Measurements from ENCODE around the gene SKAP1.
A peak's percentile ranks its signal among the peaks of the same experiment; 100 is the strongest.

SKAP1 gene

GRCh38 chr17:48472411-48473281, 42.6 kb upstream of the SKAP1 start:
- H4K8ac ChIP-seq (ENCODE audit: low read depth, low read length): no peak overlapping the region
- no peak for DNase-seq (ENCODE audit: low spot score)
- peak overlapping the region; percentile 76 for H3K18ac ChIP-seq (ENCODE audit: low read length)
- H3K79me1 ChIP-seq (ENCODE audit: low read depth, low read length): no peaks in the 10 kb centered on the region
- no peak overlapping the region for H3K9ac ChIP-seq (ENCODE audit: low read depth, low read length, poor library complexity)
- no peak overlapping the region for H3K4me3 ChIP-seq (ENCODE audit: low read length in 2 of 2)
- H3K9me3 ChIP-seq (replicated peaks in 1 of 2; ENCODE audit: control insufficient read depth in 2 of 2, insufficient read depth in 1 of 2, low read depth in 1 of 2, low read length in 2 of 2): no peaks in the 10 kb centered on the region
- peaks cover 0 to 15% (median 0%) of the 10 kb centered on the region in 3 experiments for H3K27me3 ChIP-seq (ENCODE audit: control insufficient read depth in 3 of 3, insufficient read depth in 3 of 3, low read depth in 1 of 3, low read length in 3 of 3)
- no peaks in the 10 kb centered on the region for H3K36me3 ChIP-seq (replicated peaks in 1 of 2; ENCODE audit: control insufficient read depth in 2 of 2, insufficient read depth in 2 of 2, low read length in 2 of 2)
- H3K14ac ChIP-seq (ENCODE audit: low read length): no peak overlapping the region
- no CpG with 5 or more reads among the region's 6 CpGs for WGBS, 2 donors (ENCODE audit: extremely low coverage in 2 of 2, insufficient read length in 2 of 2, insufficient replicate concordance in 1 of 2)
- no peak overlapping the region for H2BK5ac ChIP-seq (ENCODE audit: low read length)
- no peak overlapping the region for H2BK12ac ChIP-seq (ENCODE audit: low read length)
- H3K4me2 ChIP-seq (ENCODE audit: insufficient read depth, low read length, poor library complexity, severe bottlenecking): no peak overlapping the region
- no peak overlapping the region for H2AFZ ChIP-seq (ENCODE audit: low read length)
- H2BK15ac ChIP-seq (ENCODE audit: low read length): no peak overlapping the region
- no peak overlapping the region for H2BK120ac ChIP-seq (ENCODE audit: low read depth, low read length)
- H3K27ac ChIP-seq (replicated peaks; ENCODE audit: low read length): peak overlapping the region; percentile 49
- H4K91ac ChIP-seq (ENCODE audit: low read depth, low read length, poor library complexity): no peak overlapping the region
- no peak overlapping the region for H3K4ac ChIP-seq (ENCODE audit: low read length)
- no peak overlapping the region for H3K23ac ChIP-seq (ENCODE audit: low read depth, low read length, poor library complexity)
- peaks cover 0 to 14% of the 10 kb centered on the region in 2 donors for H3K4me1 ChIP-seq (ENCODE audit: control insufficient read depth in 2 of 2, insufficient read depth in 1 of 2, low read depth in 1 of 2, low read length in 2 of 2)
- no peak overlapping the region for H2AK5ac ChIP-seq (ENCODE audit: low read depth, low read length)

DNA sequence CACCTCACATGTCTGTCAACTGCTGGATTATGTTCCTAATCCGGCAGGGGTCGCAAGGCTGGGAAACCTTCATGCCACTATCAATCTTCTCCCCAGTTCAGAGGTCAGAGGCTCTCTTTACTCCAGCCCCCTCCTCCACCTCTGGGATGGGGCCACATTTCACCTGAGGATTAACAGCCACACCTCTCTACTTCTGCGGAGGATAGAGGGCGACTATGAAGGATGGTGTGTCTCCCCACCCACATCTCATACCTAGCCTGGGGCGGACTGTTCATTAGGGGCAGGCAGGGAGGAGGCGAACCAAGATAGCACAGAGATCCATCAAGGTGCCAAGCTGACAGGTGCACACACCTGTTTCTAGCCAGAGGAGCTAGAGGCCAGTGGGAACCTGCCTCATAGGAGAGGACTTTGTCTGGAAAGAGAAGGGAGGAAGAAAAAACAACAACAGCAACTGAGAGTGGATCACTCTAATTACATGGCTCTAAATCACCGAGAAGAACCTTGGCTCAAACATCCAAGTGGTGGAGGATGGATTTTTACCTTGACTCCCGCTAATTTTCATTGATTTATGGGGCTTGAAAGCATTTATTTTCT, 41.9 kb upstream of the SKAP1 start:
- no peak overlapping the region for H3K4me2 ChIP-seq (ENCODE audit: insufficient read depth, low read length, poor library complexity, severe bottlenecking)
- no peak for DNase-seq (ENCODE audit: low spot score)
- H3K18ac ChIP-seq (ENCODE audit: low read length): no peak overlapping the region
- H2AK5ac ChIP-seq (ENCODE audit: low read depth, low read length): no peak overlapping the region
- H3K4ac ChIP-seq (ENCODE audit: low read length): no peak overlapping the region
- H4K8ac ChIP-seq (ENCODE audit: low read depth, low read length): no peak overlapping the region
- no peak overlapping the region for H3K23ac ChIP-seq (ENCODE audit: low read depth, low read length, poor library complexity)
- no peak overlapping the region for H3K9ac ChIP-seq (ENCODE audit: low read depth, low read length, poor library complexity)
- peaks cover 0 to 12% (median 0%) of the 10 kb centered on the region in 3 experiments for H3K27me3 ChIP-seq (ENCODE audit: control insufficient read depth in 3 of 3, insufficient read depth in 3 of 3, low read depth in 1 of 3, low read length in 3 of 3)
- H3K9me3 ChIP-seq (replicated peaks in 1 of 2; ENCODE audit: control insufficient read depth in 2 of 2, insufficient read depth in 1 of 2, low read depth in 1 of 2, low read length in 2 of 2): no peaks in the 10 kb centered on the region
- no CpG with 5 or more reads among the region's 8 CpGs for WGBS, 2 donors (ENCODE audit: extremely low coverage in 2 of 2, insufficient read length in 2 of 2, insufficient replicate concordance in 1 of 2)
- H3K79me1 ChIP-seq (ENCODE audit: low read depth, low read length): no peaks in the 10 kb centered on the region
- H2AFZ ChIP-seq (ENCODE audit: low read length): no peak overlapping the region
- no peak overlapping the region for H2BK5ac ChIP-seq (ENCODE audit: low read length)
- H3K14ac ChIP-seq (ENCODE audit: low read length): no peak overlapping the region
- H4K91ac ChIP-seq (ENCODE audit: low read depth, low read length, poor library complexity): no peak overlapping the region
- H3K36me3 ChIP-seq (replicated peaks in 1 of 2; ENCODE audit: control insufficient read depth in 2 of 2, insufficient read depth in 2 of 2, low read length in 2 of 2): no peaks in the 10 kb centered on the region
- H2BK15ac ChIP-seq (ENCODE audit: low read length): no peak overlapping the region
- H2BK120ac ChIP-seq (ENCODE audit: low read depth, low read length): no peak overlapping the region
- H3K27ac ChIP-seq (replicated peaks; ENCODE audit: low read length): peak overlapping the region; percentile 49
- no peak overlapping the region for H2BK12ac ChIP-seq (ENCODE audit: low read length)
- H3K4me1 ChIP-seq (ENCODE audit: control insufficient read depth in 2 of 2, insufficient read depth in 1 of 2, low read depth in 1 of 2, low read length in 2 of 2): peaks cover 0 to 14% of the 10 kb centered on the region in 2 donors
- no peak overlapping the region for H3K4me3 ChIP-seq (ENCODE audit: low read length in 2 of 2)

GRCh38 chr17:48470388-48471034, 40.5 kb upstream of the SKAP1 start:
- peaks cover 0 to 5% (median 0%) of the 10 kb centered on the region in 3 experiments for H3K27me3 ChIP-seq (ENCODE audit: control insufficient read depth in 3 of 3, insufficient read depth in 3 of 3, low read depth in 1 of 3, low read length in 3 of 3)
- no peak overlapping the region for H4K8ac ChIP-seq (ENCODE audit: low read depth, low read length)
- no peak overlapping the region for H4K91ac ChIP-seq (ENCODE audit: low read depth, low read length, poor library complexity)
- no peak overlapping the region for H3K23ac ChIP-seq (ENCODE audit: low read depth, low read length, poor library complexity)
- H2AFZ ChIP-seq (ENCODE audit: low read length): no peak overlapping the region
- no peak overlapping the region for H2BK5ac ChIP-seq (ENCODE audit: low read length)
- H3K4me3 ChIP-seq (ENCODE audit: low read length in 2 of 2): no peak overlapping the region
- H3K27ac ChIP-seq (replicated peaks; ENCODE audit: low read length): no peak overlapping the region
- no peak overlapping the region for H3K9ac ChIP-seq (ENCODE audit: low read depth, low read length, poor library complexity)
- H3K4me2 ChIP-seq (ENCODE audit: insufficient read depth, low read length, poor library complexity, severe bottlenecking): no peak overlapping the region
- DNase-seq (ENCODE audit: low spot score): no peak
- H3K9me3 ChIP-seq (replicated peaks in 1 of 2; ENCODE audit: control insufficient read depth in 2 of 2, insufficient read depth in 1 of 2, low read depth in 1 of 2, low read length in 2 of 2): no peaks in the 10 kb centered on the region
- H2BK15ac ChIP-seq (ENCODE audit: low read length): no peak overlapping the region
- H2BK12ac ChIP-seq (ENCODE audit: low read length): no peak overlapping the region
- H3K18ac ChIP-seq (ENCODE audit: low read length): no peak overlapping the region
- H2AK5ac ChIP-seq (ENCODE audit: low read depth, low read length): no peak overlapping the region
- H3K14ac ChIP-seq (ENCODE audit: low read length): no peak overlapping the region
- no peaks in the 10 kb centered on the region for H3K79me1 ChIP-seq (ENCODE audit: low read depth, low read length)
- H3K4ac ChIP-seq (ENCODE audit: low read length): no peak overlapping the region
- peaks cover 0 to 14% of the 10 kb centered on the region in 2 donors for H3K4me1 ChIP-seq (ENCODE audit: control insufficient read depth in 2 of 2, insufficient read depth in 1 of 2, low read depth in 1 of 2, low read length in 2 of 2)
- no peaks in the 10 kb centered on the region for H3K36me3 ChIP-seq (replicated peaks in 1 of 2; ENCODE audit: control insufficient read depth in 2 of 2, insufficient read depth in 2 of 2, low read length in 2 of 2)
- no CpG with 5 or more reads among the region's 6 CpGs for WGBS, 2 donors (ENCODE audit: extremely low coverage in 2 of 2, insufficient read length in 2 of 2, insufficient replicate concordance in 1 of 2)
- H2BK120ac ChIP-seq (ENCODE audit: low read depth, low read length): no peak overlapping the region

DNA sequence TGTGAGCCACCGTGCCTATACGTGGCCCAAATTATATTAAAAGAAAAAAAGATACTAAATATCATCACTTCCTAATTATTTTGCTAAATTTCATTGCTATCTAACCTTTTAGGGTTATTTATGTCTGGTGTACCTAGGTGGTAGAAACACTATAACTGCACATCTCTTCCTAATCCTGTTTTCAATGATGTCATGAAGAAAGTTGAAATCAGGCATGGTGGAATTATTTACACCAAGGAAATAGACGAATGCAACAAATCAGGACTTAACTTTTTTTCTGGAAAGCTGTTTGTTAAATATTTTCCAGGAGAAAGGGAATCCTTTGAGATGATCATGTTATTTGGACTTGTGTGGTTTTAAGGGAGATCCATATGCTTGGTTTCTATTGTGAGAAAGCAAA, 39.2 kb upstream of the SKAP1 start:
- Histone ChIP-seq H3K23ac (ENCODE audit: low read depth, low read length, poor library complexity) (no peak overlapping the region), H2AK5ac (ENCODE audit: low read depth, low read length) (no peak overlapping the region), H2BK120ac (ENCODE audit: low read depth, low read length) (no peak overlapping the region), H3K36me3 (replicated peaks in 1 of 2; ENCODE audit: control insufficient read depth in 2 of 2, insufficient read depth in 2 of 2, low read length in 2 of 2) (no peaks in the 10 kb centered on the region), H3K9me3 (replicated peaks in 1 of 2; ENCODE audit: control insufficient read depth in 2 of 2, insufficient read depth in 1 of 2, low read depth in 1 of 2, low read length in 2 of 2) (no peaks in the 10 kb centered on the region), H2BK15ac (ENCODE audit: low read length) (no peak overlapping the region), H4K91ac (ENCODE audit: low read depth, low read length, poor library complexity) (no peak overlapping the region), H3K27me3 (ENCODE audit: control insufficient read depth in 3 of 3, insufficient read depth in 3 of 3, low read depth in 1 of 3, low read length in 3 of 3) (peaks cover 0 to 5% (median 0%) of the 10 kb centered on the region in 3 experiments), H3K4me1 (ENCODE audit: control insufficient read depth in 2 of 2, insufficient read depth in 1 of 2, low read depth in 1 of 2, low read length in 2 of 2) (peaks cover 0 to 14% of the 10 kb centered on the region in 2 donors), H4K8ac (ENCODE audit: low read depth, low read length) (no peak overlapping the region), H3K14ac (ENCODE audit: low read length) (no peak overlapping the region), H3K18ac (ENCODE audit: low read length) (no peak overlapping the region), H3K4ac (ENCODE audit: low read length) (no peak overlapping the region), H2AFZ (ENCODE audit: low read length) (no peak overlapping the region), H3K4me2 (ENCODE audit: insufficient read depth, low read length, poor library complexity, severe bottlenecking) (no peak overlapping the region), H3K9ac (ENCODE audit: low read depth, low read length, poor library complexity) (no peak overlapping the region), H3K4me3 (ENCODE audit: low read length in 2 of 2) (no peak overlapping the region), H3K79me1 (ENCODE audit: low read depth, low read length) (no peaks in the 10 kb centered on the region), H3K27ac (replicated peaks; ENCODE audit: low read length) (no peak overlapping the region), H2BK12ac (ENCODE audit: low read length) (no peak overlapping the region), H2BK5ac (ENCODE audit: low read length) (no peak overlapping the region)
- no peak for DNase-seq (ENCODE audit: low spot score)
- WGBS, 2 donors (ENCODE audit: extremely low coverage in 2 of 2, insufficient read length in 2 of 2, insufficient replicate concordance in 1 of 2): no CpG with 5 or more reads among the region's 3 CpGs
